Choroid plexus epithelial cell (primary cell): ENCODE measurements around the gene ABCB6.

ENCODE experiments used
- DNase-seq: peaks from one replicate; pipeline ENCODE4 v3.0.0-alpha.2; 2010; ENCODE audit warnings: low read depth
- H3K4me3 ChIP-seq: 2 replicates; pipeline ENCODE4 v1.5.1; 2011; ENCODE audit warnings: low read depth, mild to moderate bottlenecking, control low read depth, low read length, moderate library complexity
- TF ChIP-seq, protein P1 (sequence below): conservative IDR thresholded peaks from 2 replicates; pipeline ENCODE4 v1.5.1; 2011; ENCODE audit warnings: low read depth, mild to moderate bottlenecking, control low read depth, inconsistent platforms, low read length, moderate library complexity

Gene ABCB6

DNA sequence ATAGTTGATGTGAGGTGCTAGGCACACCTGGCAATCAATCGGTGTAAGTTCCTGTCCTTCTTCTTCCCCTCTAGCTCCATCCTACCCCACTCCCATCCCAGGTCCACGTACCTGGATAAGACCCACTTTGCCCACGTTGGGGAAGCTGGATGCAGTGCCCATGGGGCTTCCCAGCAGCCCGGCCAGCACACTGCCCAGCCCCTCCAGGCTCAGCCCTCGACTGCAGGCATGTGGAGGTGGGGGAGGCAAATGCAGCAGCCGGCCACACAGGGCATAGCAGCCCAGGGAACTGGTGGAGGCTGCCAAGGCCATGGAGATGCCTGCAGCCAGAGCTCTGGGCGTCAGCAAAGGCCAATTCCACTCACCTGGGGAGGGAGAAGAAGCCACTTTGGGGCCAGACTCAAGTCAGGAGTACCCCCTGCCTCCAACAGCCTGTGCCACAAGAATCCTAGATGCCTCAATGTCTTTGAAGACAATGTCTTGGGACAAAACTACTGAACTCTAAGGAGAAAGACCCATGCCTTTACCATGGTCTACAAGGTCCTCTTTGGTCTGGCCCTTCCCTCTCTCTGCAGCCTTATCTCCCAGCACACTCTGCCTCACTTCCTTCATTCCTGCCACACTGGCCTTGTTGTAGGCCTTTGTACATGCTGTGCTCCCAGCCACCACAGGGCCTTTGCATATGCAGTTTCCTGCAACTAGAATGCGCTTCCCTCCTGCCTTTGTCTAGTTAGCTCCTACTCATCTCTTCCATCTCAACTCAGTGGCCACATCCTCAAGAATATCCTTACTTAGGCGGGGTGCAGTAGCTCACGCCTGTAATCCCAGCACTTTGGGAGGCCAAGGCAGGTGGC, 53.5 kb downstream of the ABCB6 start:
- TF ChIP-seq, protein P1, sequence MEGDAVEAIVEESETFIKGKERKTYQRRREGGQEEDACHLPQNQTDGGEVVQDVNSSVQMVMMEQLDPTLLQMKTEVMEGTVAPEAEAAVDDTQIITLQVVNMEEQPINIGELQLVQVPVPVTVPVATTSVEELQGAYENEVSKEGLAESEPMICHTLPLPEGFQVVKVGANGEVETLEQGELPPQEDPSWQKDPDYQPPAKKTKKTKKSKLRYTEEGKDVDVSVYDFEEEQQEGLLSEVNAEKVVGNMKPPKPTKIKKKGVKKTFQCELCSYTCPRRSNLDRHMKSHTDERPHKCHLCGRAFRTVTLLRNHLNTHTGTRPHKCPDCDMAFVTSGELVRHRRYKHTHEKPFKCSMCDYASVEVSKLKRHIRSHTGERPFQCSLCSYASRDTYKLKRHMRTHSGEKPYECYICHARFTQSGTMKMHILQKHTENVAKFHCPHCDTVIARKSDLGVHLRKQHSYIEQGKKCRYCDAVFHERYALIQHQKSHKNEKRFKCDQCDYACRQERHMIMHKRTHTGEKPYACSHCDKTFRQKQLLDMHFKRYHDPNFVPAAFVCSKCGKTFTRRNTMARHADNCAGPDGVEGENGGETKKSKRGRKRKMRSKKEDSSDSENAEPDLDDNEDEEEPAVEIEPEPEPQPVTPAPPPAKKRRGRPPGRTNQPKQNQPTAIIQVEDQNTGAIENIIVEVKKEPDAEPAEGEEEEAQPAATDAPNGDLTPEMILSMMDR: no peak
- no peak for DNase-seq
- no peak overlapping the region for H3K4me3 ChIP-seq

DNA sequence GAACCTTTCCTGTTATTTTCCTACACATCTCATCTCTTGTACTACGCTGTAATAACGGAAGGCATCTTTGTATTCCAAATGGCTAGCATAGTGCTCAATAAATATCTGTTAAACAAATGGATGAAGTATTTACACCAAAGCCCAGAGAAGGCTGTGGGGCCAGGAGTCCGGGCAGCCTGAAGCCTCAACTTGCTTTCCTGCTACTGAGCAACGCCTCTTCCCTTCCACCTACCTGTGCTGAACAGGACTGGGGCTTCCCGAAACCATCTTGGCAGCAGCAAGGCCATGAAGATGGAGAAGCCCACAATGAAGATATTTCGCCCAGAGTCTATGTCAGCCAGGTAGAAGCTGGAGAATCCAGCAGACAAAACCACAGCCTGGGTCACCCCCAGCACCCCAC, 55.6 kb downstream of the ABCB6 start:
- no peak overlapping the region for H3K4me3 ChIP-seq
- no peak for DNase-seq
- TF ChIP-seq, protein P1: no peak

- TF ChIP-seq, protein P1: no peak
- no peak for DNase-seq
These were observed 57.7 kb downstream of the ABCB6 start for GRCh38 chr2:219161097-219161496.

DNA sequence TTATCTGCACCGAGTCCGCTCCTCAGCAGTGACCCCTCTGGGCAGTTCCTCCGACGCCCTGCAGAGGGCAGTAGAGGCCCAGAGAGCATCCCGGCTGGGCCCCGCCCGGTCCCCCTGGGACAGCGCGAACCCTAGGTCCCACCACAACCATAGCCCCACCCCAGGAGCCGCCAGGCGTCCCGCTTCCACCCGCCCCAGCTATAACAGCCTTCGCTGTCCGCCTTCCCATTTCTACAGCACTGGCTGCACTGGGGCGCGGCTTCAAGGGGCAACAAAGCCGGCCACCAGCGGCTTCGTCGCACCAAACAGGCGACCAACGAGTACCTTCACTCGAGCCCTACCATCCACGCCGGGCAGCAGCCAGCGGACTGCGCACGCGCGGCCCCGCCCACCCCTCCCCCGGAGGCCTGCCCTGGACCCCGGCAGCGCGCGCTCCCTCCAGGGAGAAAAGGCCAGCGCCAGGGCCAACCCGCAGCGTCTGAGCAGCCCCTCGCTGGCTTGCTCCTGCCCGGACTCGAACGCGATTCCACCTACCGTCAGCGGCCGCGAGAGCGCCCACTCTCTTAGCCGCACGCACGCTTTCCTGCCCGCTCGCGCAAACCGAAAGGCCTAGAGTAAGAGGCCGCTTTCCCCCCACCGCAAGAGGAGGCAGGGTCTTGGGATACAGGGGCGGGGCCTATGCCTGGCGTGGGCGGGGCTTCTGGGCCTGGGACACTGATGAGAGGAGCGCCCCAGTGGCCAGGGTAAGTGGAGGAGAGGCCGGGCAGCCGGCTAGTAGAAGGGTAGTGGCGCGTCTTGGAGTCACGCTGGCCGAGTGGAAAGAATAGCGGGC, 58.4 kb downstream of the ABCB6 start, which contains the start of gene NHEJ1:
Gene NHEJ1 (minus strand): TSS at position 630 of the 832 bp plus-strand sequence. CDS start 2,453 bp downstream, outside the sequence.
- peak within 1 kb of the TSS; percentile 83 for H3K4me3 ChIP-seq
- TF ChIP-seq, protein P1: peak; percentile 93
- peak; percentile 95 for DNase-seq

More at GRCh38 chr2:219161097-219161496, 57.7 kb downstream of the ABCB6 start:
- H3K4me3 ChIP-seq: peak overlapping the region; percentile 83
